Hypothalamus (tissue), 51 donors: Measurements from ENCODE around the gene MALRD1.
"Not testable (repeated sequence)": the region's sequence is repeated elsewhere in the genome, so short reads cannot be mapped to it uniquely, and the experiment has no call there.

ENCODE experiments used
- DNase-seq, 51 donors: peaks; one replicate each; lab custom pipeline; 2025; lab: John Stamatoyannopoulos, UW

The MALRD1 gene

GRCh38 chr10:19701427-19702052, 652.9 kb downstream of the MALRD1 start:
- DNase-seq: no peak

GRCh38 chr10:19702215-19702614, 653.6 kb downstream of the MALRD1 start:
- no peak for DNase-seq

DNA sequence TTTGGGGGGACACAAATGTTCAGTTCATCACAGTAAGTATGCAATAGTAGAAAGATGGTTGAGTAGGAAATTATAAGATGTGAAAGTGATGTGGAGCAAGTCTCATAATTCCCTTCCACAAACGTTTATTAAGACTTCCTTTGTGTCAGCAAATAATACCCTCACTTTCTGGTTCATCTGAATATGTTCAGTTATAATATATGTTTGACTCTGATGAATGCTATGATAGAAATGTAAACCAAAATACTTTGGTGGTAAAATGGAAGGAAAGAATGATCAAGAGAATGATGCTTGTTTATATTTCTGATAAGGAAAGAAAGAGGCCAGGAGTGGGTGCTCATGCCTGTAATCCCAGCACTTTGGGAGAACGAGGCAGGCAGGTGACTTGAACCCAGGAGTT, 655.9 kb downstream of the MALRD1 start:
- DNase-seq: no peak

DNA sequence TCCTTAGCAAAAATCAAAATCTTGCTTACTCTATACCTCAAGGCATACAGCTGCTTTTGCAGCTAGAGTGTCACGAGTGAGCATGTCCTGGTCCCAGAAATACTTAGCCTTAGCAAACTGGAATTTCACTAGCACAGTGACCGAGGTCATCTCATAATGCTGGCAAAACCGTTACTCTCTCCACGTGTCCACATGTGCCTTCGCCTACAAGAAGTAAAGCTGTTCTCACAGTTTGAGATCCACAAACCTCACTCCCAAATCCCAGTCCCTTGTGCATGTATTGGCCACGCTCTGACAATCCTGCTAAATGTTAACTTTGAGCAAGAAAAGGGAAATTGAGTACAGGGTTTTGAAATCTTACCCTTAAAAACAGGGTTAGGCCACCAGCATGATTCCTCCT, 656.6 kb downstream of the MALRD1 start:
- no peak for DNase-seq

- no peak for DNase-seq
Measured at GRCh38 chr10:19706904-19707303, 658.3 kb downstream of the MALRD1 start.

GRCh38 chr10:19707376-19707775, 658.8 kb downstream of the MALRD1 start:
- no peak for DNase-seq

- DNase-seq: no peak
Measured at GRCh38 chr10:19708031-19708430, 659.4 kb downstream of the MALRD1 start.

DNA sequence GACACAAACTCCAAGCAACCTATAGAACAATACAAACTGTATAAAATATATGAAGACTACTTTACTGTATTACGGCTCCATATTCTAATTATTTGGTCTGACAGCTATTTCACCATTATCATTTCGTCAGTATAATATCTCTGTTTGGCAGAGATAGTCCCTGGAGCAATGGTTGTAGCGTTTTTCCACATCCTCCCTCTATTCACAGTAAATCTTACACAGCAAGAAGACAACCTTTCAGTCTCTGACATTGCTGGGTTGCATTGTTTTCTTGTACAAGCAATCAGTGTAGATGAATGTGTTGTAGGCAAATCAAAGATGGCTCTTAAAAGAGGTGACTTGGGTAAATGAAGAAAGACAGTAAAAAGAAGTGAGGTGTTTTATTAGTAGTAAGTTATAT, 662.0 kb downstream of the MALRD1 start:
- DNase-seq: no peak

DNA sequence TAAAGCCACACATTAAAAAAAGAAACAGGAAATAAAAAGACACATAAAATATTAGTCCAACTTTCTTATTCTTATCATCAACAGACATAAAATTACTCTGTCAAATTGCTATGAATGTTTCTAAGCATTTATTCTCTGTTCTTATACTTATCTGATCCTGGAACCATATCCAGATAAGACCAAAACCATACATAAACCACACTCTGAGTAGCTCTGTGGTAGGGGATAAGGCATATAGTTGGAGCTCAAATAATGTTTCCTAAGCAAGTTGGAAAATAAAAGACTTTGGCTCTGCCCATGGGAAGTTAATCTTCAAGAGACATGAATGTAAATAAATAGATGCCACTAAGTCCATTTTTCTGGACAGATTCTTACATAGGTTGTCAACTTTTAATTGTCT, 664.6 kb downstream of the MALRD1 start:
- DNase-seq: no peak

DNA sequence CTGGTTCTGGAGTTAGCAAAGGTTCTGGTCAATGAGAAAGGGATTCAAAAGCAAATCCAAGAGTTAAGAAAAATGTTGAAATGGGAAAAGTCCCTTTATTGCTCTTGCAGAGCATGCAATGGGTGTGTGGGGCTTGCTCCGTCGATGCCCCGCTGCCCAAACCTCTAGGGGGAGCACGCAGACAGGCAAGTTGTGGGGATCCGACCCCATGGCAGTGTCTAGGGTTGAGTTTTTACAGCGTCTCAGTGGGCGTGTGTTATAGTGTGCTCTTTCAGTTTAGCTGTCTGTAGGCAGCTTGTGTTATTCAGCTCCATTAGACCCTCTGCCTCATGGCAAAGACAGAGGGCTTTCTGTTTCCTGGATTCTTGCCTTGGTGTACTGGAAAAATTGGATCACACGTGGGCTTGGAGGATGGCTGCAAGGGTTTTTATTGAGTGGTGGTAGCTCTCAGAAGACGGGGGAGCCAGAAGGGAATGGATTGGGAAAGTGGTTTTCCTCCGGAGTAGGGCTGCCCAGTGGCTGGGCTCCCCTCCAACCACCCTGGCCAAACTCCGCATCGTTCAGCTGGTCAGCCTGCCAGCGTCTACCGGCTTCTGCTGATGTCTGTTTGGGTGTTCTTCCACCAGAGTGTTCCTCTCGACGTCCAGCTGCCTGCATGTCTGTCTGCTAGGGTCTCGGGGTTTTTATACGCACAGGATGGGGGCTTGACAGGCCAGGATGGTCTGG, 665.4 kb downstream of the MALRD1 start:
- DNase-seq: peak in 27 of 51 donors; percentile 1 to 41 (median 14)

DNA sequence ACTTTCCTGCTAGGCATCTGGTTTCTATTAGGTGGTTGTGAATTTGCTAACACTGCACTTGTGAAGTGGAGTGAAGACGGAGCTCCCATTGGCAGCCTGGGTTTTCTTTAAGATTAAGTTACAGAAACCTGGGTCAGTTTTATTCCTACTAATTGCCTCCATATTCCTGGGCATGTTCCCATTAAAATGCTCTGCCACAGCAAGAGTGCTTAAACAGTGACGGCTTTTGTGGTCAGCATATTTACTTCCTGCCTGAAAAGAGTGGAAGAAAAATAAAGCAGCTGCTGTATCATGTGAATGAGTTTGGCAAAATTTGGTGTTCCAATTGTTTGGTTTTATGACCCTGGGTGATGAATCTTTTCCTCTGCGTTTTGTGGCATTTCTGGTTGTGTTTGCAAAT, 670.7 kb downstream of the MALRD1 start:
- peak in 3 of 51 donors; percentile 0 to 7 (median 2) for DNase-seq

GRCh38 chr10:19724287-19724686, 675.7 kb downstream of the MALRD1 start:
- no peak for DNase-seq

- DNase-seq: peak in 2 of 51 donors; percentile 1 to 2
Measured at GRCh38 chr10:19728376-19728775, 679.8 kb downstream of the MALRD1 start.

DNA sequence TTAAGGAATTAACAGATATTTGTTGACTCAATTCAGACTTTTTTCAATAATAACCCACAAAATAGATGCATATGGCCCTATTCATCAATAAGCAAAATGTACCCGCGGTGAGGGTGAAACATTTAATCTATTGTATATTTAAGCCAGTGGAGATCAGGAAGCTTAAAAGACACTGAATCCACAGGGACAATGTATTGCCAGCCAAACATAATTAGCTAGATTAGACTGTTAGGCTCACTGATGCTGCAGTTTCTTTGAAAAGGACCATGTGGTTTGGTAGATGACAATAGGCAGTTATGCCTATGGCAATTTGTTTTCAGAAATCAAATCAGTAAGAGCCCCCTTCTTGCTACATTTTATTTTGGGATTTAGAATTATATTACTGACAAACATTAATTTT, 680.4 kb downstream of the MALRD1 start:
- DNase-seq: no peak

DNA sequence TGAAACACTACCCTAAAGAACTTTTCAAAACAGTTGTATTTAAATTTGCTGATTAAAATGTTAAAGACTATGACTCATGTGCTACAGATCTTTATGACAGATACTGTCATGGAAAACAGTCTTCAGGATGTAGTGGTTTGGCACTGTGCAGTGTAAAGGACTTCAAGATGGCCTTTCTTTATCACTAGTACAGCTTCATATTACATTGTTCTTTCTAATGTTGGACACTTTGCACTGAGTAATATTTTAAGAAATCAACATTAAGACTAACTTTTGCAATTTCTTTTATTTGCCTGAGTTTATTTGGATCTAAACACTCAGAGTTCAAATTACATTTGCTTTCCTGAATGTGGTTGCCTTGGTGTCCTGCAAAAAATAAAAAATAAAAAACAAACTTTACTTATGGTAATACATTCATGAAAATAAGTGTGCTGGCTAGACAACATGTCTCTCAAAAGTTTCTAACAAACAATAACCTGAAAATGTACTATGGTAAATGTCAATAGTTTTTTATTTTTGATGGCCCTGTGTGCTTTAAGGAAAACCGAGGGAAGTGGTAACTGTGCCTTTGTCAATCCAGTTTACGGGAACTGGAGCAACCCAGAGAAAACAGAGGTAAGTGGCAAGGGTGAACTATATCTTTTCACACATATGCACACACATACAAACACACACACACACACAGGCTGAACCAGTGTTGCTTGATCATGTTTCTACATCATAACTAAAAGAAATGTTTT, 681.7 kb downstream of the MALRD1 start:
- no peak for DNase-seq

DNA sequence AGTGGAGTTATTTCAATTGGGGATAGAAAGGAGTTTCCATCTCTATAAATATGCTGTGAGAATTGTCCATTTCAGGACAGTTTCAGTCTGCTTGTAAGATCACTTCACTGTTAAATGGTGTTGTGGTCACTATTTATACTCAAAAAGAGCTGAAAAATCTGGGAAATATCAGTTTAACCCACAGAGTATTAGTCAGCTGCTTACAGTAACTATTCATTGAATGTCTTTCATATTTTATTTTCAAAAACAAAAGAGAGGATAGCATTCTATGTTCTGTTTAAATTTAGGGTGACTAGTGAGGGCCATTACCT, 682.3 kb downstream of the MALRD1 start:
- no peak for DNase-seq

DNA sequence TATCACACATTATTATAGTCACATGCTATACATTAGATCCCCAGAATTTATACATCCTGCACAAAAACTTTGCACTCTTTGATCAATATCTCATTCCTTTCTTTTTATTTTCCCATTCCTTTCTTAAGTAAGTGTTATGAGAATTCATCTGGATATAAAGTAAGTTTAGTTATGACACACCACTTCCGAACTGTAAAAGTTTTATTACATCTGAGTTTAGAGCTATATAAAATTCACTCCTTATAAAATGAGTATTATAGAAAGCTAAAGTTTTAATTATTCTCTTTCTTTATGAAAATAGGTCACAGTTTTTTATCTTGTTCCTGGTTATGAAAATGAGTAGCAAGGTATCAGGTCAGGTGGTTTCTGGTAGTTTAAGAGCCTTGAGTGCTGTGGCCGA, 683.0 kb downstream of the MALRD1 start:
- DNase-seq: no peak

- DNase-seq: no peak
Measured at GRCh38 chr10:19738440-19738839, 689.8 kb downstream of the MALRD1 start.

DNA sequence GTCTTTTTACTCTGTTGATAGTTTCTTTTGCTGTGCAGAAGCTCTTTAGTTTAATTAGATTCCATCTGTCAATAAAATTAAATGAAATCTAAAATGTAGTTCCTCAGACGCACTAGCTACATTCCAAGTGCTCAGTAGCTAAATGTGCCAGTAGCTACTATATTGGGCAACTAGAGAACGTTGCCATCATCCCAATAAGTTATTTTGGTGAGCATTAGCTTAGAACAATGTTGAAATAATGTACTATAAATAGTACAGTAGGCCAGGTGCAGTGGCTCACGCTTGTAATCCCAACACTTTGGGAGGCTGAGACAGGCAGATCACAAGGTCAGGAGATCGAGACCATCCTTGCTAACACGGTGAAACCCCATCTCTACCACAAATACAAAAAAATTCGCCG, 690.6 kb downstream of the MALRD1 start:
- not testable (repeated sequence) for DNase-seq

DNA sequence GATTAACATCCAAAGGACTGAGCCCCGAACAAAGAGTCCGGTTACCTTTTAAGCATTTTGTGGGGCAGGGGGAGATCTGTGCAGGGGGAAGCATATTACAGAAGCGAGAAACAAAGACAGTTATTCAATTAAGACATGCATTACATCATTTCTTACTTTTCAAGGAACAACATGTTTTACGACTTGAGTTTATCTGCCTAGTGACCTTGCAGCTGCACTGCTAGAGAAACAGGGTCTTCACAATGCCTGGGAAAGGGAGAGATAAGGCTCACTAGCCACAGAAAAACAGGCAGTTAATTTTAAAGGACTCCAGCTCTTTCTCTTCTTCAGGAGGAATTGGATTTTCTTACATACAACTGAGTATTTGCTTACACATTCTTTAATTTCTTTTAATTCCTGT, 693.5 kb downstream of the MALRD1 start:
- not testable (repeated sequence) for DNase-seq

DNA sequence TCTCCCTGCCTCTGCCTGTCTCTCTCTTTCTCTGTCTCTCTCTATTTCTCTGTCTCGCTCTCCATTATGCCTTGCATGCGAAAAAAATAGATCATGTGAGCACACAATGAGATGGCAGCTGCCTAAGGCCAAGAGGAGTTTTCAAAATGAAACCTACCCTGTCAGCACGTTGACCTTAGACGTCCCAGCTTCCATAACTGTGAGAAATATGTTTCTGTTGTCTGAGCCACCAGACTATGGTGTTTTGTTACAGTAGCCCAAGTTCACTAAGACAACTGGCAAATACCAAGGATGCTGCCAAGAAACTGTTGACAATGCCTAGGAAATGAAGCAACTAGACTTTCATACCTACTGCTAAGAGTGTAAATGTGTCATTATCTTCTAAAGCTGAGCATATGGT, 697.1 kb downstream of the MALRD1 start:
- no peak for DNase-seq

DNA sequence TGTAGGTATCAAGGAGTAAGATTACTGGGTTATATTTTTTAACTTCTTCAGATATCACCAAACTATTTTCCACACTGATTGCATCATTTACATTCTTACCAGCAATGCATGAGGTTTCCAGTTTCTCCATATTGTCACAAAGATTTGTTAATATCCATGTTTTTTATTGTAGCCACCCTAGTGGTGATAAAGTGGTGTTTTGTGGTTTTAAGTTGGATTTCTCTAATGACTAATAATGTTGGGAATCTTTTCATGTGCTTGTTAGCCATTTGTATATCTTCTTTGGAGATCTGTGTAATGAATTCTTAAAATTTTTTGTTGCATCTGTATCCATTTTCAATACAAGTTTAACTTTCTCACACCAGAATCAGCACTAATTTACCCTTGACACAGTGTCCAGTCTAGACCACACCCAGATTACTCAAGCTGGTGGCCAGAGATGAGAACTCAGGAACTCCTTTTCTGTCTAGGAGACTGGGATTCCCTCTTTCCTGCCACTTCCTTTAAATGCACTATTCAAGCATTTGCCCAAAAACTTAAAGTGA, 700.7 kb downstream of the MALRD1 start:
- no peak for DNase-seq
